DOHH2 (cell line): ENCODE results near the gene MORC2.

Experiments
- H3F3A ChIP-seq: fragments of 200-600 bp; sonication (generic), shearing (Covaris generic); 2 replicates; pipeline ENCODE4 v1.6.0; 2016; ENCODE audit warnings: antibody characterized with exemption, mild to moderate bottlenecking; ENCODE audit not compliant: control insufficient read depth, insufficient read depth
- H3K27ac ChIP-seq: fragments of 200-600 bp; sonication (generic); 2 replicates; pipeline ENCODE4 v1.5.1; 2014; ENCODE audit warnings: low read depth, mild to moderate bottlenecking, low read length, moderate library complexity
- H3K27me3 ChIP-seq: fragments of 200-600 bp; sonication (generic); 2 replicates; pipeline ENCODE4 v1.6.1; 2014; ENCODE audit warnings: mild to moderate bottlenecking, low read length, mixed read lengths; ENCODE audit not compliant: control insufficient read depth
- H3K36me3 ChIP-seq: fragments of 200-600 bp; sonication (generic); 2 replicates; pipeline ENCODE4 v1.6.1; 2014; ENCODE audit warnings: mild to moderate bottlenecking, low read length, moderate library complexity, mixed read lengths; ENCODE audit not compliant: control insufficient read depth
- H3K4me1 ChIP-seq: fragments of 200-600 bp; sonication (generic); 2 replicates; pipeline ENCODE4 v1.6.1; 2014; ENCODE audit warnings: mild to moderate bottlenecking, low read length, mixed read lengths; ENCODE audit not compliant: control insufficient read depth
- H3K4me2 ChIP-seq: fragments of 200-600 bp; sonication (generic); 2 replicates; pipeline ENCODE4 v1.6.0; 2014; ENCODE audit warnings: mild to moderate bottlenecking, low read length, moderate library complexity
- H3K4me3 ChIP-seq: fragments of 200-600 bp; sonication (generic); 2 replicates; pipeline ENCODE4 v1.5.1; 2014; ENCODE audit warnings: mild to moderate bottlenecking, low read length, mixed read lengths
- H3K79me2 ChIP-seq: fragments of 200-600 bp; sonication (generic); 2 replicates; pipeline ENCODE4 v1.6.1; 2014; ENCODE audit warnings: mild to moderate bottlenecking, low read length, mixed read lengths; ENCODE audit not compliant: control insufficient read depth
- H3K9me2 ChIP-seq: fragments of 200-600 bp; sonication (generic); replicated peaks from 2 replicates; pipeline ENCODE4 v1.6.1; 2014; ENCODE audit warnings: mild to moderate bottlenecking, low read length, mixed read lengths; ENCODE audit not compliant: control insufficient read depth
- H3K9me3 ChIP-seq: fragments of 200-600 bp; sonication (generic); 2 replicates; pipeline ENCODE4 v1.6.1; 2014; ENCODE audit warnings: antibody characterized with exemption, low read length, mixed read lengths; ENCODE audit not compliant: control insufficient read depth, insufficient read depth
- H4K20me1 ChIP-seq: fragments of 200-600 bp; sonication (generic); 2 replicates; pipeline ENCODE4 v1.6.0; 2014; ENCODE audit warnings: low read depth, mild to moderate bottlenecking, antibody characterized with exemption, low read length, moderate library complexity; ENCODE audit not compliant: control insufficient read depth, insufficient read depth
- CTCF ChIP-seq: fragments of 200-600 bp; sonication (generic); IDR thresholded peaks from one replicate; pipeline ENCODE4 v1.5.1; 2014; ENCODE audit warnings: antibody characterized with exemption, mild to moderate bottlenecking, low read depth, low read length; ENCODE audit not compliant: poor library complexity, severe bottlenecking
- EZH2phosphoT487 ChIP-seq: fragments of 200-600 bp; sonication (generic); IDR thresholded peaks from 2 replicates; pipeline ENCODE4 v1.6.1; 2017; ENCODE audit warnings: borderline replicate concordance, mild to moderate bottlenecking, antibody characterized with exemption, low read length, moderate library complexity, mixed read lengths

The MORC2 gene

DNA sequence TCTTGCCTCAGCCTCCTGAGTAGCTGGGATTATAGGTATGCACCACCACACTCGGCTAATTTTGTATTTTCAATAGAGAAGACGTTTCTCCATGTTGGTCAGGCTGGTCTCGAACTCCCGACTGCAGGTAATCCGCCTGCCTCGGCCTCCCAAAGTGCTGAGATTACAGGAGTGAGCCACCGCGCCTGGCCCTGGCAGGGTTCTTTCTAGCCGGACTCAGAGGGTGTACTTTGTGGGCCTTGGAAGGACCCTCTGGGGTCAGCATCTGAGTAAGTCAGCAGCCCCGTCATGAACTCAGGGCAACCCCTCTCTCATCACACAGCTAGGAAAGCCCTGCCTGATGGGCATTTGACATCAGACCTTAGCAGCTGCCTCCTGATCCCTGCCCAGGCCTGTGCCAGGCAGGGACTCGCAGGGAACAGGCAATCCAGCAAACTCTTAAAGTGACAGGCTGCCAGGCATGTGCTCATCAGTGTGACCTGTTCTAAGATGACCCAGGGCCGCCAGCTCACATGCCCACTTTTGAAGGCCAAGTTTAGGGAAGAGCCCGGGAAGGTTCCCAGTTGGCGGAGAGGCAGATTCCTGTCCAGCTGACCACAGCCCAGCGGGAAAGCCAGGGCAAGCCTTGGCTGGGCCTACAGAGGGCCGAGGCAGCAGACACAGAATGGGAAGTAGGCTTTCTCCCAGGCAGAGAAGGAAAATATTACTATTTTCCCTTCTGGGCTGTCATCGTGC is 92.9 kb downstream of the MORC2 start:
- Histone ChIP-seq H3K36me3 (no peaks in the 10 kb centered on the region), H3K79me2 (no peaks in the 10 kb centered on the region), H3K9me3 (no peaks in the 10 kb centered on the region), H3K4me2 (no peak overlapping the region), H3K4me3 (no peak overlapping the region), H3K4me1 (no peaks in the 10 kb centered on the region), H3K27ac (no peak overlapping the region), H3K9me2 (no peaks in the 10 kb centered on the region), H4K20me1 (no peaks in the 10 kb centered on the region), H3K27me3 (no peaks in the 10 kb centered on the region; the same call in 1 of the 2 replicates), H3F3A (no peaks in the 10 kb centered on the region)
- no peak for TF ChIP-seq CTCF
- no peak for TF ChIP-seq EZH2phosphoT487
